Loucy (cell line): ENCODE measurements around the gene SULT1B1.

Source experiments
- EZH2phosphoT487 ChIP-seq: fragments of 200-600 bp; IDR thresholded peaks from 2 replicates; pipeline ENCODE4 v1.6.1; 2018; ENCODE audit warnings: antibody characterized with exemption, mild to moderate bottlenecking, moderate library complexity, borderline replicate concordance
- TF ChIP-seq, protein P1 (sequence below): fragments of 200-600 bp; sonication (generic); conservative IDR thresholded peaks from 2 replicates; pipeline ENCODE4 v1.5.1; 2014; ENCODE audit warnings: mild to moderate bottlenecking, antibody characterized with exemption, low read length

DNA sequence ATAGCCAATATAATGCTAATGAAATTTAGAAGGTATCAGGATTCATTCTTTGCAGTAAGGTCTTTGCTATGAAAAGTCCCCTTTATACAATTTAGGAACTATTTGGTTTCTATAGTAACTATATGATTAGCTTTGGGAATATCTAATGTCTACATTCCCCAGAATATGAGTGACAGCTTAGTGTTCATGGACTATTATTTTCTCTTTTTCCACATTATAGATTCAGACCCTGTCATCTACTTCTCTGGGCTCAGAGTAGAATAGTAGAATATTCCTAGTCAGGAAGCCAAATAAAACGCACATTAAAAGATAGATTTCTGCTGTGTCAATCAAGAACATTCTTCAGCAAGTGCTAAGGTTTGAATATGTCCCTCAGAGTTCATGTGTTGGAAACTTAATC is 26.1 kb upstream of the SULT1B1 start:
- TF ChIP-seq, protein P1, sequence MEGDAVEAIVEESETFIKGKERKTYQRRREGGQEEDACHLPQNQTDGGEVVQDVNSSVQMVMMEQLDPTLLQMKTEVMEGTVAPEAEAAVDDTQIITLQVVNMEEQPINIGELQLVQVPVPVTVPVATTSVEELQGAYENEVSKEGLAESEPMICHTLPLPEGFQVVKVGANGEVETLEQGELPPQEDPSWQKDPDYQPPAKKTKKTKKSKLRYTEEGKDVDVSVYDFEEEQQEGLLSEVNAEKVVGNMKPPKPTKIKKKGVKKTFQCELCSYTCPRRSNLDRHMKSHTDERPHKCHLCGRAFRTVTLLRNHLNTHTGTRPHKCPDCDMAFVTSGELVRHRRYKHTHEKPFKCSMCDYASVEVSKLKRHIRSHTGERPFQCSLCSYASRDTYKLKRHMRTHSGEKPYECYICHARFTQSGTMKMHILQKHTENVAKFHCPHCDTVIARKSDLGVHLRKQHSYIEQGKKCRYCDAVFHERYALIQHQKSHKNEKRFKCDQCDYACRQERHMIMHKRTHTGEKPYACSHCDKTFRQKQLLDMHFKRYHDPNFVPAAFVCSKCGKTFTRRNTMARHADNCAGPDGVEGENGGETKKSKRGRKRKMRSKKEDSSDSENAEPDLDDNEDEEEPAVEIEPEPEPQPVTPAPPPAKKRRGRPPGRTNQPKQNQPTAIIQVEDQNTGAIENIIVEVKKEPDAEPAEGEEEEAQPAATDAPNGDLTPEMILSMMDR = no peak
- no peak for TF ChIP-seq EZH2phosphoT487
